Activated naive CD4-positive, alpha-beta T cell treated with anti-CD3 and anti-CD28 coated beads, Interleukin-2, amount 50 U/mL, for 16 hours (primary cell): ENCODE results near the gene PPM1K.

Experiments used
- DNase-seq: peaks from one replicate; pipeline ENCODE4 v3.0.0-alpha.2; 2020

Gene PPM1K

GRCh38 chr4:88216395-88216794 is 68.0 kb downstream of the PPM1K start:
- no peak for DNase-seq

DNA sequence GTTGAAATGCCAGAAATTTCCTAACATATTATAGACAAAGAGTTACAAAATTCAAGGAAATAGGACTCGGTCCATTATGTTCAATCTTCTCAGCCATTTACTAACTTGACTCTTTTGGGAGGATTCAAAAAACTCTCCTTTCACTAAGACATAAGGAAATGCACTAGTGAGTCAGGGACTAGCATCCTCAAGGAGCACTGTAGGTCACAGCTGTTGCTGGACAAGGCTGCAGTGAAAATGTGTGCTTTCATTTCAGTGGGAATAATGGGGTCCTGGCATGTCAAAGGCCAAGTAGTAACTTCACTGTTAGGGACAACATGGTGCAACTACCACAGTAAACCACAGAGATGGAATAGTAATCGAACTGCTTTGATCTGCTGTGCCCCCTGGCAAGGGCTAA is 69.0 kb downstream of the PPM1K start:
- DNase-seq = no peak

DNA sequence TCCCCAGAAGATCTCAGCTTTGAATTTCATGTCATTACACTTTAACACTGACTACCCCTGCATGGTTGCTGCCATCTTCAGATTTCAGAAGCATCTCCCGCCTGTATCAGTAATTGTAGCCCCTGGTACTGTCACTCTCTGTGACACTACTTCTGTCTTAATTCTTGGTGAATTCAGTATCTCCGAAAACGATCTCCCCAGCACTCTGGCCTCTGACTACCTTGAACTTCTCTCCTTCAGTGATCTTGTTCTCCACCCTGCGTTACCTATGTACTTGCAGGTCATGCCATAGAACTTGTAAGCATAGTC is 72.2 kb downstream of the PPM1K start:
- DNase-seq = no peak

- DNase-seq = peak; percentile 22
These were observed 72.7 kb downstream of the PPM1K start for GRCh38 chr4:88211473-88212252.

DNA sequence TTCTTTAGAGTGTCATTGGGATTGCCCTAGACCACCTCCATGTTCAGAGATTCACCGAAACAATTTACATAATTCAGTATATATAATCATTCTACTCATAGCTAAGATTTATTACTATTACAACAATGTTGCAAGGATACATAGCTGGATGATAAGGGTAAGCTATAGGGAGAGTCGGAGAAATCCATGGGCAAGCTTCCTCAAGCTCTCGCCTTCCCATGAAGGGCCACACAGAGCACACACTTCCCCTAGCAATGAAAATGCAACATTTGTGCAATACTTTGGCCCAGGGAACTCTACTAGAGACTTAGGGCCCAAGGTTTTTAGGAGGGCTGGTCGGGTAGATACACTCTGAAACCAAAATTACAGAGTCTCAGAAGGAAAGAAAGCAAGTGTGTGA is 76.2 kb downstream of the PPM1K start:
- no peak for DNase-seq
